SK-N-SH treated with all-trans-retinoic acid at 6 μM for 48 hours (cell line): ENCODE results near the gene GADD45B.

Experiments
- ARNTL ChIP-seq: fragments of 450-650 bp; formaldehyde crosslinking; IDR thresholded peaks from 2 replicates; pipeline ENCODE4 v1.5.0; 2020; ENCODE audit warnings: low read depth, mild to moderate bottlenecking, moderate library complexity, borderline replicate concordance
- BACH2 ChIP-seq: fragments of 250-450 bp; sonication (Bioruptor Pico); IDR thresholded peaks from 2 replicates; pipeline ENCODE4 v1.9.0; 2021; ENCODE audit warnings: mild to moderate bottlenecking, borderline replicate concordance
- TF ChIP-seq, protein P1 (sequence below): fragments of 250-450 bp; sonication (Bioruptor Pico); IDR thresholded peaks from 2 replicates; pipeline ENCODE4 v1.5.1; 2020; ENCODE audit warnings: low read depth, mild to moderate bottlenecking, moderate library complexity
- TF ChIP-seq, protein P2 (sequence below): fragments of 250-450 bp; sonication (Bioruptor Pico); IDR thresholded peaks from 2 replicates; pipeline ENCODE4 v1.8.0; 2021; ENCODE audit warnings: low read depth, mild to moderate bottlenecking, moderate library complexity, borderline replicate concordance

DNA sequence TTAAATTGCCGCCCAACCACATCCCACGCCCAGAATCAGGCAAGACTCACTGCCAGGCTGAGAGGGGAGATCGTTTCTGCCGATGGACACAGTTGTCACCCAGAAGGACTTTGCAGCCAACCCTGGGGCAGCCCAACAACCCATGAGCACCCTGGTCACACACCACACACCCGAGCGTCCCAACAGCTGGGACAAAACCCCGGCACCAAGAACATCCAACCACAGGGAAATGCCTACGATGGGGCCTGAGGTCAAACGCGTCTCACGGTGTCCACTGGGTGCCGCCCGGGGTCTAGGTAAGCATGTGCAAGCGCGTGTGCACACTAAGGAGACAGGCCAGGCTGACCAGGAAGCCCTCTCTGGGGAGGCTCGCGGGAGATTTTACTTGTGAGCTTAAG is 32.1 kb upstream of the GADD45B start:
- TF ChIP-seq BACH2 (CRISPR knock-in tag) (no peak), ARNTL (no peak)
- TF ChIP-seq, protein P1, sequence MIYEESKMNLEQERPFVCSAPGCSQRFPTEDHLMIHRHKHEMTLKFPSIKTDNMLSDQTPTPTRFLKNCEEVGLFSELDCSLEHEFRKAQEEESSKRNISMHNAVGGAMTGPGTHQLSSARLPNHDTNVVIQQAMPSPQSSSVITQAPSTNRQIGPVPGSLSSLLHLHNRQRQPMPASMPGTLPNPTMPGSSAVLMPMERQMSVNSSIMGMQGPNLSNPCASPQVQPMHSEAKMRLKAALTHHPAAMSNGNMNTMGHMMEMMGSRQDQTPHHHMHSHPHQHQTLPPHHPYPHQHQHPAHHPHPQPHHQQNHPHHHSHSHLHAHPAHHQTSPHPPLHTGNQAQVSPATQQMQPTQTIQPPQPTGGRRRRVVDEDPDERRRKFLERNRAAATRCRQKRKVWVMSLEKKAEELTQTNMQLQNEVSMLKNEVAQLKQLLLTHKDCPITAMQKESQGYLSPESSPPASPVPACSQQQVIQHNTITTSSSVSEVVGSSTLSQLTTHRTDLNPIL = no peak
- TF ChIP-seq, protein P2, sequence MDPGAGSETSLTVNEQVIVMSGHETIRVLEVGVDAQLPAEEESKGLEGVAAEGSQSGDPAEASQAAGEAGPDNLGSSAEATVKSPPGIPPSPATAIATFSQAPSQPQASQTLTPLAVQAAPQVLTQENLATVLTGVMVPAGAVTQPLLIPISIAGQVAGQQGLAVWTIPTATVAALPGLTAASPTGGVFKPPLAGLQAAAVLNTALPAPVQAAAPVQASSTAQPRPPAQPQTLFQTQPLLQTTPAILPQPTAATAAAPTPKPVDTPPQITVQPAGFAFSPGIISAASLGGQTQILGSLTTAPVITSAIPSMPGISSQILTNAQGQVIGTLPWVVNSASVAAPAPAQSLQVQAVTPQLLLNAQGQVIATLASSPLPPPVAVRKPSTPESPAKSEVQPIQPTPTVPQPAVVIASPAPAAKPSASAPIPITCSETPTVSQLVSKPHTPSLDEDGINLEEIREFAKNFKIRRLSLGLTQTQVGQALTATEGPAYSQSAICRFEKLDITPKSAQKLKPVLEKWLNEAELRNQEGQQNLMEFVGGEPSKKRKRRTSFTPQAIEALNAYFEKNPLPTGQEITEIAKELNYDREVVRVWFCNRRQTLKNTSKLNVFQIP = no peak
